GM21390 (cell line): ENCODE data around the gene KHK.
A peak's percentile ranks its signal among the peaks of the same experiment; 100 is the strongest.

Source experiments
- ATAC-seq: cut with Tn5 transposase; IDR thresholded peaks from one replicate; pipeline ENCODE4 v1.9.1; 2021; ENCODE audit not compliant: unreplicated experiment

KHK gene

DNA sequence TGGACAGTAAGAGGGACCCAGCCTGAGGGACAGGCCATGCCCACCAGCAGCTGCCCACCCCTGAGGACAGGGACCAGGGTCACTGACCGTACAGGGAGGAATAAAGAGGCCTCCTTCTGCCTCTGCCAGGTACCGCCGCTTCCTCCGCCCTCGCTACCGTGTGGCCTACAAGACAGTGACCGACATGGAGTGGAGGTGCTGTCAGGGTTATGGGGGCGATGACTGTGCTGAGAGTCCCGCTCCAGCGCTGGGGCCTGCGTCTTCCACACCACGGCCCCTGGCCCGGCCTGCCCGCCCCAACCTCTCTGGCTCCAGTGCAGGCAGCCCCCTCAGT is 6.0 kb upstream of the KHK start:
- no peak for ATAC-seq

DNA sequence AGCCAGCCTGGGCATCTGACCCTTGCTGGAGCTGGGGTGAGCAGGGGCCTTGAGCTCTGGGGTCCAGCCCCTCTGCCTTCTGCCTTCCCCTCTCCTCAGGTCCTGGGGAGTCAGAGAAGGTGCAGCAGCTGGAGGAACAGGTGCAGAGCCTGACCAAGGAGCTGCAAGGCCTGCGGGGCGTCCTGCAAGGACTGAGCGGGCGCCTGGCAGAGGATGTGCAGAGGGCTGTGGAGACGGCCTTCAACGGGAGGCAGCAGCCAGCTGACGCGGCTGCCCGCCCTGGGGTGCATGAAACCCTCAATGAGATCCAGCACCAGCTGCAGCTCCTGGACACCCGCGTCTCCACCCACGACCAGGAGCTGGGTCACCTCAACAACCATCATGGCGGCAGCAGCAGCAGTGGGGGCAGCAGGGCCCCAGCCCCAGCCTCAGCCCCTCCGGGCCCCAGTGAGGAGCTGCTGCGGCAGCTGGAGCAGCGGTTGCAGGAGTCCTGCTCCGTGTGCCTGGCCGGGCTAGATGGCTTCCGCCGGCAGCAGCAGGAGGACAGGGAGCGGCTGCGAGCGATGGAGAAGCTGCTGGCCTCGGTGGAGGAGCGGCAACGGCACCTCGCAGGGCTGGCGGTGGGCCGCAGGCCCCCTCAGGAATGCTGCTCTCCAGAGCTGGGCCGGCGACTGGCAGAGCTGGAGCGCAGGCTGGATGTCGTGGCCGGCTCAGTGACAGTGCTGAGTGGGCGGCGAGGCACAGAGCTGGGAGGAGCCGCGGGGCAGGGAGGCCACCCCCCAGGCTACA is 4.4 kb upstream of the KHK start:
- no peak for ATAC-seq

DNA sequence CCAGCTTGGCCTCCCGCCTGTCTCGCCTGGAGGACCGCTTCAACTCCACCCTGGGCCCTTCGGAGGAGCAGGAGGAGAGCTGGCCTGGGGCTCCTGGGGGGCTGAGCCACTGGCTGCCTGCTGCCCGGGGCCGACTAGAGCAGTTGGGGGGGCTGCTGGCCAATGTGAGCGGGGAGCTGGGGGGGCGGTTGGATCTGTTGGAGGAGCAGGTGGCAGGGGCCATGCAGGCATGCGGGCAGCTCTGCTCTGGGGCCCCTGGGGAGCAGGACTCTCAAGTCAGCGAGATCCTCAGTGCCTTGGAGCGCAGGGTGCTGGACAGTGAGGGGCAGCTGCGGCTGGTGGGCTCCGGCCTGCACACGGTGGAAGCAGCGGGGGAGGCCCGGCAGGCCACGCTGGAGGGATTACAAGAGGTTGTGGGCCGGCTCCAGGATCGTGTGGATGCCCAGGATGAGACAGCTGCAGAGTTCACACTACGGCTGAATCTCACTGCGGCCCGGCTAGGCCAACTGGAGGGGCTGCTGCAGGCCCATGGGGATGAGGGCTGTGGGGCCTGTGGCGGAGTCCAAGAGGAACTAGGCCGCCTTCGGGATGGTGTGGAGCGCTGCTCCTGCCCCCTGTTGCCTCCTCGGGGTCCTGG is 3.7 kb upstream of the KHK start:
- ATAC-seq = no peak

DNA sequence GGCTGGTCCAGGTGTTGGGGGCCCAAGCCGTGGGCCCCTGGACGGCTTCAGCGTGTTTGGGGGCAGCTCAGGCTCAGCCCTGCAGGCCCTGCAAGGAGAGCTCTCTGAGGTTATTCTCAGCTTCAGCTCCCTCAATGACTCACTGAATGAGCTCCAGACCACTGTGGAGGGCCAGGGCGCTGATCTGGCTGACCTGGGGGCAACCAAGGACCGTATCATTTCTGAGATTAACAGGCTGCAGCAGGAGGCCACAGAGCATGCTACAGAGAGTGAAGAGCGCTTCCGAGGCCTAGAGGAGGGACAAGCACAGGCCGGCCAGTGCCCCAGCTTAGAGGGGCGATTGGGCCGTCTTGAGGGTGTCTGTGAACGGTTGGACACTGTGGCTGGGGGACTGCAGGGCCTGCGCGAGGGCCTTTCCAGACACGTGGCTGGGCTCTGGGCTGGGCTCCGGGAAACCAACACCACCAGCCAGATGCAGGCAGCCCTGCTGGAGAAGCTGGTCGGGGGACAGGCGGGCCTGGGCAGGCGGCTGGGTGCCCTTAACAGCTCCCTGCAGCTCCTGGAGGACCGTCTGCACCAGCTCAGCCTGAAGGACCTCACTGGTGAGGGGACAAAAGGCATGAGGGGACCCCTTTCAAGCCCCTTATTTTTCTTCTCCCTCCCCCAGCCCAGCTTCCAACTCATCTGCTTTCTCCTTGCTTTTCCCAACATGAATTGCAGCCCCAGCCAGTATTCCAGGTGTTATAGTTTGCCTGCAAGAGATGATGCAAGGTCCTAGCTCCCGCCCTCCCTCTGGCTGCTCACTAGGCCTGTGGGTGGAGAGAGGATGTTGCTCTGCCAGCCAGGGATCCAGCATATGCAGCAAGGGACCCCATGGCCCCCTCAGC is 2.9 kb upstream of the KHK start:
- ATAC-seq = no peak

DNA sequence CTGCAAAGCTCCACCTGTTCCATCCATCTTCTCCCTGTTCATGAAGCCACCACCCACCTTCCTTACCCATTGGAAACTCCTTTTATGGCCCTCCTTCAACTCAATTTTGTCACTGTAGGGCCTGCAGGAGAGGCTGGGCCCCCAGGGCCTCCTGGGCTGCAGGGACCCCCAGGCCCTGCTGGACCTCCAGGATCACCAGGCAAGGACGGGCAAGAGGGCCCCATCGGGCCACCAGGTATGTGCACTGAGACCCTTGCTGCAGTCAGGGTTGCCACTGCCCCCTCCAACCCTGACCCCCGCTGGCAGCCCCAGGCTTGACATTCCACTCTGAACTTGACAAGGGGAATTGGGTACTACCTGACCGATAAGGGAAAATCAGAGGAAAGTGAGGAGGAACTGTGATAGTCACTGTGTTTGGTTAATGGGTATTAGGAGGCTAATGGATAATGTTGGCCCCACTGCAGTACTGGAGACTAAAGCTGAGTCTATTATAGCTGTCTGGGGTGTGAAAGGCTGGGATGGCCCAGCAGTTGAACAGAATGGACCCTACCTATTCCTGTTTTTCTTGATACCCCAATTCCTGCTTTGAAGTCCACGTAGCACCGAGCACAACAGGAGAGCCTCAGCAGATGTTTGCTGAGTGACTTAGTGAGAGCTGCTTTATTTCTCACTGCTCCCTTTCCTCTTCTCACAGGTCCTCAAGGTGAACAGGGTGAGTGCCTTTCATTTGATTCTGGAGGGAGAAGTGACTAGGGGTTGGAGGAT is 2.1 kb upstream of the KHK start:
- no peak for ATAC-seq

DNA sequence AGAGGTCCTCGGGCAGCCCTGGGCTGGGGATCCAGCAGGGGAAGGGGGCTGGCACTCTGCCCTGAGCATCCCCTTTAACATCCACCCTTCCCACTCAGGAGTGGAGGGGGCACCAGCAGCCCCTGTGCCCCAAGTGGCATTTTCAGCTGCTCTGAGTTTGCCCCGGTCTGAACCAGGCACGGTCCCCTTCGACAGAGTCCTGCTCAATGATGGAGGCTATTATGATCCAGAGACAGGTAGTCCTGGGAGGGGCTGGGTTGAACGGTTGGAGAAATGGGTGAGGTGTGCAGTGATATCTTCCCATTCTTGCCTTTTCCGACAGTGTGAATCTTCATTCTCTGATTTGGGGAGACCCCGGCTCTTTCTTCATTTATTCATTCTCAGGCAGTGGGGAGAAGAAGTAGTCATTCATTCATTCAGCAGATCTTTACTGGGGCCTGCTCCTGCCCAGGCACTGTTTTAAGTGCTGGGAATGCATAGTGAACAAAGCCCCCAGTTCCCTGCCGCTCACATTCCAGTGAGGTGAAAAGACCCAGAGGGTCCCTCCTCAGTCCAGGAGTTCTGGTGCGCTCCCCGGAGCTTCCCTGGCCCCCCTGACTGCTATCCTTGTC is 1.4 kb upstream of the KHK start:
- ATAC-seq = no peak

DNA sequence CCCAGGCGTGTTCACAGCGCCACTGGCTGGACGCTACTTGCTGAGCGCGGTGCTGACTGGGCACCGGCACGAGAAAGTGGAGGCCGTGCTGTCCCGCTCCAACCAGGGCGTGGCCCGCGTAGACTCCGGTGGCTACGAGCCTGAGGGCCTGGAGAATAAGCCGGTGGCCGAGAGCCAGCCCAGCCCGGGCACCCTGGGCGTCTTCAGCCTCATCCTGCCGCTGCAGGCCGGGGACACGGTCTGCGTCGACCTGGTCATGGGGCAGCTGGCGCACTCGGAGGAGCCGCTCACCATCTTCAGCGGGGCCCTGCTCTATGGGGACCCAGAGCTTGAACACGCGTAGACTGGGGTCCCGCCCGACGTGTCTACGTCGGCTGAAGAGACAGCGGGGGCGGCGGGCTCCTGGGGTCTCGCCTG is 891 bp upstream of the KHK start:
- ATAC-seq = peak; percentile 3

DNA sequence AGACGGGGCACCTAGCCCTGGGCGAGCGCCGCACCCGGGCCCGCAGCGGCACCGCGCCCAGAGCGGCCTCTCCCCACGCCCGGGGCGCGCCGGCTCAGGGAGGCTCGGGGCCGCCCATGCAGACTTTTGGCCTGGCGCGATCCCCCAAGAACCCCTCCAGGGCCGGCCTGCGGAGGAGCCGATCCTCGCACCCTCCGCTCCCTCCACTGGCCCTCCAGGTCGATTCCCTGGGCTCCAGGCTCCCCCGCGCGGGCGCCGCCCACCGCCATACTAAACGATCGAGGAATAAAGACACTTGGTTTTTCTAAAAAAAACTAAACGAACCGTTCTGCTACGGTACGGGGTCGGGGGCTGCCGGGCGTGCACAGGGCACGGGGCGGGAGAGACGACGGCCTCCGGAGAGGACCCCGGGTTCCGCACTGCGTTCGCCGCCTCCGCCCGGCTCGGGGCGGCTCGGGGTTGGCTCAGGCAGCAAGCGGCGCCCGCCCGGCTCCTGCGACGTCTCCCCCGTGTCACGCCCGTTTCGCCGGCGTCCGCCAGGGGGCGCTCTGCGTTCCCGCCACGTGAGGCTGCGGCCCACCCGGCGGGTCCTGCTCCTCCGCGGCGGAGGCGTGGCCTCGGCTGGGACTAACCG is 365 bp upstream of the KHK start:
- peak; percentile 72 for ATAC-seq

DNA sequence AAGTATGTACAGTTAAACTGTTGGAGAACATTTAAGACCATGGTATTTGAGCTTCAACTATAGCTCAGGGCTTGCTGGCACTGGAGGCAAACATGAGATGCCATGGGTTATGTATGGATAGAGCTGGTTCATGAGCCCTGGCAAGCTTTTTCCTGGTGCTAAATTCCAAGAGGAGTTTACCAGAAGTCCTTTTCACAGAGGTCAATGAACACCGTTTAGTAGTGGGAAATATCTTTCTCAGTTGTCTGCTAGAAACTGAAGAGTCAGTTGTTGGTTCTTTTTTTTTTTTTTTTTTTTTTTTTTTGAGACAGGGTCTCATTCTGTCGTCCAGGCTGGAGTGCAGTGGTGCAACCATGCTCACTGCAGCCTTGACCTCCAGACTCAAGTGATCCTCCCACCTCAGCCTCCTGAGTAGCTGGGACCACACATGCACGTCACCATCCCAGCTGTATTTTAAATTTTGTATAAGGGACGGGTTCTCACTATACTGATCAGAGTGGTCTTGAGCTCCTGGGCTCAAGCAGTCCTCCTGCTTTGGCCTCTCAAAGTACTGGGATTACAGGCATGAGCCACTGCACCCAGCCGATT is 1.3 kb downstream of the KHK start:
- no peak for ATAC-seq

DNA sequence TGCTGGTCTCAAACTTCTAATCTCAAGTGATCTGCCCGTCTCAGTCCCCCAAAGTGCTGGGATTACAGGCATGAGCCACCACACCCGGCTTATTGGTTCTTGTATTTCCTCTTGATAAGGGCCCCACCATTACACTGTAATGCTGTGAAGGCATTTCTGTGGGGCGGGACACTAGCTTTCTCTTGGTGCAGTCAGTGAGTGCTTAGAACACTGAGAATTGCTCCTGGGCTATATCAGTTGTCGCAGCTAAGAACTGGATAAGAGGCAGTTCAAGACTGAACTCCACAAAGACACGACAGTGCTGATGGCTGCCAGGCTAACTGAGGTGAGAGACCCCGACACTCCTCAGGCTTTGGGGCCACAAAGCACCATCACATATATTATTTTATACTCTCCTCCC is 2.1 kb downstream of the KHK start:
- ATAC-seq = no peak

DNA sequence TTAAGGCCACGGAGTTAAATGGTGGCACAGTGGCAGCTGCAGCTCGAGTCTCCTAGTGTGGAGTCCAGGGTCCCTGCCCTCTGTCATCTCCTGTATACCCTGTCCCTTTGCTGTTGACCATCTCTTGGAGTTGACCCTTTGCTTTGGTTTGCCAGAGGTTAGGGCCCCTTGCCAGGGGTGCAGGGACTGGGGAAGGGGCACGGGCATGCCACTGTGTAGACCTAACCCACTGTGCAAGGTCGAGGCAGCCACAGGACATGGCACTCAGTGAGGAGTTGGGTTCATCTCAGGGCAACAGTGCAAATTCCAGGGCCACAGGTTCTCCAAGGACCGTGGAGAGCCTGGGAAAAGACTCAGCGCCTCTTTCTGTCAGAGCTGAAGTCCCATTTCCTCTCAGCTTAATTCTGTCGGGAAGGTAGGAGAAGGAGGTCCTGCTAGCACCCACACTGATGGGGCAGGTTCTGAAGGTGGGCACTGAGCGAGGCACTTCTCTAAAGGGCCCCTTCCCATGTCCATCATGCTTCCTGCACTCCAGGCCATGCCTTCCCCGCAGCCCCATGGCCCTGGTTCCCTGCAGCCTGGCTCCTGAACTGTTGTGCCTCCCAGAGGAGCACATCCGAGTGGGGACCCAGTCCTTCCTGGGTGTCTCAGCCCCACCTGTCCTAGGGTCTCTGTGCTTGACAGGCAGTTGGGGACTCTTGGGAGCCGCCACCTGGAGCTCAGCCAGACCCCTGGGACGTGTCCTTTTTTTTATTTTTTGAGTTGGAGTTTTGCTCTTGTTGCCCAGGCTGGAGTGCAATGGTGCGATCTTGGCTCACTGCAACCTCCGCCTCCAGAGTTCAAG is 2.8 kb downstream of the KHK start:
- no peak for ATAC-seq

DNA sequence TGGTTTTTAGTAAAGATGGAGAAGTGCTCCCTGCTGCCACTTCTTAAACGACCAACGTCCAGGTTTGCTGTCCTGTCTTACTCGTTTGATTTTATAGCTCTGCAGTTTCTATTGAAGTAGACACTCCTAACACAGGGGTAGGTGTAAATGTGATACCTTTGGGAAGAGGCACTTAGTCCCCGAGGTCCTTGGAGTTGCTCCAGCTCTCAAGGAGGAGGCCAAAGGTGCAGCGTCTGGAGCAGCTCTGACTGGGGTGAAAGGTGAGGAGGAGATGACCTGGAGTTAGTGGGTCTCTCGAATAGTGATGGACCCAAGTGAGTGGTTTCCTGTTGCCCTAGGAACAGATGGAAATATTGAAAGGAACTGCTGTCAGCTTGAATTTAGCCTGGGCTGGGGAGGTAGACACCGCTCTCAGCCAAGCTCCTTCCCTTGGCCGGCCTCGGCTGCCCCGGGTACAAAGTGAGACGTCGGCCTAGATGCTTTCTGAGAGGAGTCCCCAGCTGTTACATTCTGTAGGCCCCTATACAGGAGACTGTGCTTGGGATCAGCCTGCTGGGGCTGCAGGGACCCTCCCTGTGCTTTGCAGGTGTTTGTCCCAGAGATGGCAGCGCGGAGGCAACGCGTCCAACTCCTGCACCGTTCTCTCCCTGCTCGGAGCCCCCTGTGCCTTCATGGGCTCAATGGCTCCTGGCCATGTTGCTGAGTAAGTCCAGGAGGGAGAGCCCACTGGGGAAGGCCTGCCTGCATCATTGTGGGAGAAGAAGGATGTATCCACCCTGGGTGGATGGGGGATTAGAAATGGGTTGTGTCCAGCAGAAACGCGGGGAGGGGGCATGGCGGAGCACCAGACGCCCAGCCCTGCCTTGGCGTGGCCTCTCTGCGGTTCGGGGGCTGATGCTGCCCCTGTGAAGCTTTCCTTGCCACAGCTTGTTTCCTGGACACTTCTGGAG is 5.4 kb downstream of the KHK start:
- ATAC-seq = no peak

DNA sequence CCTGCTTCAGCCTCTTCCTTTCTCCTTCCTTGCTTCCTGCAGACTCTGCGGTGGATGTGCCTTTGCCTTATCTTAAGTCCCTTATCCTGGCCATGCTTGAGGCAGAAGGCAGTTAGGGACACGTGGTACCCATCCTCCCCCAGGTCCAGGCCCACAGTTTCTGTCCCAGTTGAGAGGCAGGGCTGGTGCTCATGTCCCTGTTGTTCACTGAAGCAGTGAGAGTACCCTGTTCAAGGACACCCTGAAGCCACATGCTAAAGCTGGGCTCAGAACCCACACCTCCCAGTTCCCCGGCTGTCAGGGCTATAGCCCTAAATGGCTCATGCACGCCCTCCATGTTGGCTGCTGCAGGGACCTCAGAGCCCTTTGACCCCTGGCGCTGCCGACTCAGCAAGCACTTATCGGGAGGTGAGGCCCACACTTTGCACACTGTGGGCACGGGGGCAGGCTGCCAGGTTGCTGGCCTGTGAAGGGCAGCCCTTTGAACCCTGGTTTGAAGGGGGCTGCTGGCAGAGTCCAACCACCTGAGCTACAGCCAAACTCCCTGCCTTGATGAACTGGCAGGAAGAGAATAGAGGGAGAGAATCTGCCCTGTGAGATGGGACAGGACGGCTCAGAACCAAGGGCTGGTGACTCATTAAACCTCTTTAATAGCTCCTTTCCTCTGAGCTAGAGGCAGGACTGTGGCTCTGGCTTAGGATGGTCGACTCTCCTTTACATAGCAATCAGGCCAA is 6.3 kb downstream of the KHK start:
- no peak for ATAC-seq

DNA sequence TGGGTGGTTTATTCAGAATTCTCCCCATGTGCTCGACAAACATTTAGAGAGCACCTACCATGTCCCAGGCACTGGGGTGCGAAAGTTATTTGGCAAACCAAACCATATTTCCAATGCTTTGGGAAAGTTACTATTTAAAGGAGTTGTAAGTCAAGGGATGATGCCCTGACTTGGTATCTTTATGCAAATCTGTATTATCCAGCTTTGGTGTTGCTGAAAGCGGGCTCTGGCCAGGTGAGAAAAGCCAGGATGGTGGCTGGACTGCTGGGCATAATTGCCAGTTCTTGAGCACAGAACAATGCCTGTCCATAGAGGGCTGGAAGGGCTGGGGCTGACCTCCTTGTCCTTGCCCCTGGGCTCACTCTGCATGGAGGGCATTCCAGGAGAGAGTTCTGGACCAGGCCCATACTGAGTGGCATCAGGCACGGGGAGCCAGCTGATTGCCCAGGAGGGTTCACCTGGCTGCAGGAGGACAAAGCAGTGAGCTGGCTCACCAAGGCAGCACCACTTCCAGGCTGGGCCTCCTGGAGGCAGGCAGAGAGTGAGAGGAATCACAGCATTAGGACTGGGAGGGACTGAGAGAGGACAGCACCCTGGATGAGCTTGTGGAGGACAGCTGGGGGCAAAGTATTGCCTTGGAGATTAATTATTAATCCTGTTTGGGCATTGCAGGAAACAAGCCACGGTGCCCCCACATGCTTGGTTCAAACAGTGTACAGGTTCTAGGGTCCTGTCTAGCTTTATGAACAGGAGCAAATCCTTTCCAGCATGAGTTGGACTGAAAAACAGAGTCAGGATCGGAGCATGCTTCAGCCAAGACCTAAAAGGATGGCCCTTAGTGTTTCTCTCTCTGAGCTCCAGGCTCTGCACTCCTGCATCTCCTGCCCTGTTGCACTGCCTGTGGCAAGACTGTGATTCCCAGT is 7.1 kb downstream of the KHK start:
- ATAC-seq = no peak

DNA sequence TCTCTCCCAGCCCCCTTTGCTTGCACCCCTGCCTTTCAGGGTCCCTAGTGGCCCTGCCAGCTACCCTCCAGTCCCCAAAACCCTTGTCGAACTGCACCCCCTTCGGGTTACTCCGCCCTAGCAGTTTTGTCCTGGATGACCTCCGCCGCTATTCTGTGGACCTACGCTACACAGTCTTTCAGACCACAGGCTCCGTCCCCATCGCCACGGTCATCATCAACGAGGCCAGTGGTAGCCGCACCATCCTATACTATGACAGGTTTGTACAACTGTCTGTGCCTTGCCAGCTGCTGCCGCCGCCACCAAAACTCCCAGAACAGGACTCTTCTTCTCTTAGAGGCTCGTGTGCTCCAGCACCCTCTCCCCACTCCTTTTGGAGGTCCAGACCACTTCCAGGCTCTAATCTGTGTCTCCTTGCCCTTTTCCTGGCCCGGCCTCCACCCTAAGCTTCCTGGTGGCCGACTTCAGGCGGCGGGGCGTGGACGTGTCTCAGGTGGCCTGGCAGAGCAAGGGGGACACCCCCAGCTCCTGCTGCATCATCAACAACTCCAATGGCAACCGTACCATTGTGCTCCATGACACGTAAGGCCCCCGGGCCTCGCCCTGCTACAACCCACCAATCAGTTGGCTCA is 7.9 kb downstream of the KHK start:
- ATAC-seq = no peak

DNA sequence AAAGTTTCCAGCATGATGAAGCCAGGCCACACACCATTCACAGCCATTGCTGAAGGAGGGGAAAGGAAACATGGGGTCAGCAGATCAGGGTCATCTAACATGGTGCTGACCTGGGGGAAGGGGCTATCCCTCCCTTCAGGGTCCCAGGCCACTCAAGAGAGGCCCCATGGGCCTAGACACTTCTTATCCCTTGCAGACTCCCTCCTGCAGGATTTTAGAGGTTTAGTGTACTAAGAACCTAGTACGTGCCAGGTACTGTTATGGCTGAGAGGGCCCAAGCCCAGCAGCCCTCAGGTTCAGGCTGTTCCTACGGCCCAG is 8.8 kb downstream of the KHK start:
- no peak for ATAC-seq
